Fibroblast of skin of abdomen (primary cell): ENCODE data around the gene ESPNL.

Experiments used
- DNase-seq: peaks from one replicate; pipeline ENCODE4 v3.0.0-alpha.2; 2013

Gene ESPNL

GRCh38 chr2:238144262-238144661, 44.1 kb downstream of the ESPNL start:
- no peak for DNase-seq

GRCh38 chr2:238145046-238145445, 44.9 kb downstream of the ESPNL start:
- DNase-seq, result no peak

GRCh38 chr2:238145851-238146250, 45.7 kb downstream of the ESPNL start:
- no peak for DNase-seq

GRCh38 chr2:238146884-238147544, 46.9 kb downstream of the ESPNL start:
- DNase-seq, result no peak

DNA sequence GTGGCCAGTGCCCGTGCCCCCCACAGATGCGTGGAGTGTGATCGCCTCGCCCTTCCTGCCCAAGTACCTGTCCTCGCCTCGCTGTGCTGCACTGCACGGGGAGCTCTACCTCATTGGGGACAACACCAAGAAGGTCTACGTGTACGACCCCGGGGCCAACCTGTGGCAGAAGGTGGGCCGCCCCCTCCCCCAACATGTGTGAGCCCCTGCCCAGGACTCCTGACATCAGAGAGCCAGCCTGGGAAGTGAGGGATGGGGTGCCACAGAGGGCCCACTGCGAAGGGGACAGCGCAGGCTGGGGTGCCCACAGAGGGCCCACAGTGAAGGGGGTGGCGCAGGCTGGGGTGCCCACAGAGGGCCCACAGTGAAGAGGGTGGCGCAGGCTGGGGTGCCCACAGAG, 48.8 kb downstream of the ESPNL start:
- DNase-seq, result no peak

GRCh38 chr2:238149841-238150572, 49.9 kb downstream of the ESPNL start:
- DNase-seq, result no peak

DNA sequence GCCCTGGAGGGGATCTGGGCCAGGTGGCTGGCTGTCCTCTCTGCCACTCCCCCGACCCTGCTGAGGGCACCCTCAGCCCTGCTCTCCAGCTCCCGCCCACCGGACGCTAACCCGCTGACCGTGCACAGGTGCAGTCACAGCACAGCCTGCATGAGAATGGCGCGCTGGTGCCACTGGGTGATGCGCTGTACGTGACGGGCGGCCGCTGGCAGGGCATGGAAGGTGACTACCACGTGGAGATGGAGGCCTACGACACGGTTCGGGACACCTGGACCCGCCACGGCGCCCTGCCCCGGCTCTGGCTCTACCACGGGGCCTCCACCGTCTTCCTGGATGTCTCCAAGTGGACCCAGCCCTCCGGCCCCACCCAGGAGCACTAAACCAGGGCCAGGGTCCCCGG, 50.5 kb downstream of the ESPNL start:
- DNase-seq, result no peak

DNA sequence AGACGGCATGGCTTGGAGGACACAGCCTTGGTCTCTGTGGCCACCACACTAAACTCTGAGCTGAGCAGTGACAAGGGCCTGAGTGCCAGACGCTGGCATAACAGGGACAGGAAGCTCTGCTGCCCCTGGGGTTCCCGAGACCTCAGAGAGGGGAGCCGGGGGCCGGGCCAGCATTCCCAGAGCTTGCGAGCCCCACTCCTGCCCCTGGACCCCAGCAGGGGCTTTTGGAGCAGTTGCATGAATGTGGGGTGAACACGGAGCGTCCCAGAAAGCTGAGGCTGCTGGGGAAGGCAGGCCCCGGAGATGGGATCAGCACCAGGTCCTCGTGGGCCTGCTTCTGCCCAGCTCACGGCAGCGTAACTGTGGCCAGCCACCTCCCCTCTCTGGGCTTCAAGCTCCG, 51.1 kb downstream of the ESPNL start:
- no peak for DNase-seq

DNA sequence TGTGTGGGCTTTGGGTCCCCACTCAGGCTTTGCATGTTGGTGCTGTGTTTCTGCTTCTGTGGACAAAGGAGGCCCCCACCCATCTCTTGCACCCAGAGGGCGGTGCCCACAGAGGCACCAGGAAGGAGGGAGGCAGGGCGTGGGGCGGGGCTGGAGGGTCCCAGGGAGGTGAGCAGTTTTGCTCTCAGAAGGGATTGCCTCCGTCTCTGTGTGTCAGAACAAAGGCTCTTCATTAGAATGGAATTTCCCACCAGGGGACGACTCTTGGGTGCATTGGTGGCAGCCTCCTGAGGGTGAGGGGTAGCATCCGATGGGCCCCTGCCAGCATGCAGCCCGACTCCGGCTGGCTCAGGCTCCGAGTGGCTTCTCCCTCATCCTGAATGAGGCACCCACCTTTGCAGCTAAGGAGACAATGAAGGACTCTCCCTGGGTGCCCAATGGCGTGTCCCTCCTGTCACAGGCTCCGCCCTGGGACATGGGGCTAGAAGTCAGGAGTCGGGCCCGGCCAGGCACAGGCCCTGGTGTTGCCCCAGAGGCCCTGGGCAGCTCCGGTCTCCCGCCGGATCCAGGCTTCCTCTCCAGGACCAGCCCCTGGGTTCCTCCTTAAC, 51.6 kb downstream of the ESPNL start:
- DNase-seq, result no peak

GRCh38 chr2:238152771-238153688, 52.9 kb downstream of the ESPNL start:
- no peak for DNase-seq

- no peak for DNase-seq
Measured at GRCh38 chr2:238154570-238154969, 54.4 kb downstream of the ESPNL start.

- peak; percentile 60 for DNase-seq
Measured at GRCh38 chr2:238155051-238155760, 55.1 kb downstream of the ESPNL start.

DNA sequence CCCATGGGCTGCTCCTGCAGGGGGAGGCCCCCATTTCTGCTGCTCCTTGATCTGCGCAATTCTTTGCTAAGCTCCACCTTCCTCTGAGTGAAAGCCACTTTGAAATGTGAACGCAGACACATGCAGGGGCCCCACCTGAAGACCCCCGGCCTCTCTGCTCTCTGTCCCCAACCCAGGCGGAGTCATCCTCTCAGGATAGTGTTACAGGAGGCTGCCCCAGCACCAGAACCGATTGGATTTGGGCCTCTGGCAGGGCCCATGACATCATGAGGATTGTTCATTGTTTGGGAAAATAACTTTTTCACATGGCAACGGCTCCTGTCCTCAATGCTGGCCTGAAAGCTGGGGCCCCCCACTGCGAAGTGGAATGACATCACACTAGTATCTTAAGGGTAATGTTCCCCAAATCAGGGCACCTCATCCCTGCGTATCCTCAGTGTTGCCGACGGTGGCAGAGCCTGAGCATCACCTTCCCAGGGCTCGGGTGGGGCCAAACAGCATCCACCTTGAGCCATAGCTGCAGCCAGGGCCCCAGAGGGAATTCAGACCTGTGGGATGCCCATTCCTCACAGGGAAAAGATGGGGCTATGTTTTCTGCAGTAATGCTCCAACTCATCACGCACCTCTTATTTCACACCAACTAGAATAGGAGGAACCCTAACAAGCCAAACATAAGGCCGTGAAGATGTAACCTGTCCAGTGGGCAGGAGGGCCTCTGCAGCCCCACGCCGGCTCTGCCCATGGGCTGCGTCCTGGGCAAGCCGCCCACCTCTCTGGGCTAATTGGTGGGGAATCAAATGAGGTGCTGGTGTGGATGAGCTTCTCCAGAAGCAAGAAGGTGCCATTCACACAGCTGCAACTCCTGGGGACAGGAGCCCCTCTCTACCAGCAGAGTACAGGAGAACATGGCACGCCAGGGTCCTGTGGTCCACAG, 55.9 kb downstream of the ESPNL start:
- DNase-seq, result no peak

GRCh38 chr2:238157506-238158017, 57.4 kb downstream of the ESPNL start:
- no peak for DNase-seq

DNA sequence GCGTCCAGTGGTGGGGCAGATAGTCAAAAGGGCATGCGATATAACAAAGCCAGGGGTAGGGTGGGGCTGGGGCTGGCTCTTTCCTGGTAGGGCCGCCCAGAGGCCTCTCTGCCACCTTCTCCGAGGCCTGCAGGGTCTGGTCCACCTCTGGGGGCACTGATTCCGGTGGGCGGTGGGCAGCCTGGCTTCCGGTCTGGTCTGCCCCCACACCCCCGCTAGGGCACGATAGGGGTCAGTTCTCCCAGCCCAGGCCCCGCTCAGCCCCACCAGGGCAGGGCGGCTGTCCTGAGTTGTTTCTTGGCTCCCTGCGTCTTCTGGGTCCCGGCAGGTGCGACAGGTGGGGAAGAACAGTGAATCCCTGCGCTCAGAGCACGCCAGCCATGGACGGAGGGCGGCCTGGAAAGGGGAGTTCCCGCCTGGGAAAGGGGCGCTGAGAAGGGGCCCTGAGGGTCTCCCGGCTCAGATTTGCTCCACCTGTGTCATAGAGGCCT, 57.9 kb downstream of the ESPNL start:
- no peak for DNase-seq

DNA sequence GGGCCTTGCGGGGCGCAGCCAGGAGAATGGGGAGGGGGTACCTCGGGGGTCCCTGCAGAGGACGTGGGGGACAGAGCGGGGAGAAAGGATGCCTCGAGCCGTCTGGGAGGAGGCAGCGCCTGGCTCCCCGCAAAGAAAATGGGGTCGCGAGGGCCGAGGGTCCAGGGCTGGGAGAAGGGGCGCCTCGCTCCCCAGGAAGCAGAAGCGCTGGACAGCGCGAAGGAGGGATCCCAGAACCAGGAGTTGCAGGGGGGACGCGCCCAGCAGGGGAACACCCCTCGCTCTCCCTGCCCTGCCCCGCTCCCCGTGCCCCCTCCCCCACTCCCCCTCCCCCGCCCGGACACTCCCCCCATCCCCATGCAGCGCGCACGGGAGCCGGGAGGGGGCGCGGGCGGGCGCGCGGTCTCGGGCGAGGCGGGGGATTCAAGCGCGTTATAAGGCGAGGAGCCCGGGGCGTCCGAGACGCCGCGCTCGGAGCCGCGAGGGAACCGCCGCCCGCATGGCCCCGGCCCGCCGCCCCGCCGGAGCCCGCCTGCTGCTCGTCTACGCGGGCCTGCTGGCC, 58.5 kb downstream of the ESPNL start, which contains the start of gene ERFE:
Gene ERFE (plus strand): TSS at position 462 of the 562 bp plus-strand sequence. CDS start 38 bp downstream, at position 500.
- peak; percentile 50 for DNase-seq

GRCh38 chr2:238159071-238159539, 59.0 kb downstream of the ESPNL start:
- no peak for DNase-seq

GRCh38 chr2:238159661-238160205, 59.6 kb downstream of the ESPNL start:
- no peak for DNase-seq
